Activated gamma-delta T cell treated with anti-CD3 and anti-CD28 coated beads, Interleukin-2, amount 50 U/mL, for 16 hours (primary cell): ENCODE data around the gene OR8A1.

Source experiments
- DNase-seq: peaks from one replicate; pipeline ENCODE4 v3.0.0-alpha.2; 2020; ENCODE audit warnings: low read depth

The OR8A1 gene

GRCh38 chr11:124569697-124570096 lies at the start of gene OR8A1:
Gene OR8A1 (plus strand): TSS chr11:124569997. CDS start chr11:124570120, 123 bp downstream.
- no peak for DNase-seq

DNA sequence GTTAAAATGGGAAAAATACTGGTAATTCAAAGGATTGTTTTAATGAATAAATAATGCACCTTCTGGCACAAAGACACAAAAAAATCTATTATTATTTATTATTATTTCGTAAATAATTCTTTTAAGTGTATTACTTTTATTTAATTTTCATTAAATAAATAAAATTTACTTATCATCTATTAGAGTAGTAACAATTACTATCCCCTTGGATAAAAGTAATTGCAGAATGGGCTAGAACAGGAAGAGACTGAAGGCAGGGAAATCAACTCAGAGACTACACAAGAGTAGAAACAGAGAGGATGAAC lies 49.3 kb upstream of the OR8A1 start:
- DNase-seq: no peak

GRCh38 chr11:124533626-124534025 lies 36.2 kb upstream of the OR8A1 start:
- no peak for DNase-seq

- DNase-seq: no peak
Observed at GRCh38 chr11:124534051-124534450, 35.7 kb upstream of the OR8A1 start.

- no peak for DNase-seq
Observed at GRCh38 chr11:124535552-124536232, 34.1 kb upstream of the OR8A1 start.

DNA sequence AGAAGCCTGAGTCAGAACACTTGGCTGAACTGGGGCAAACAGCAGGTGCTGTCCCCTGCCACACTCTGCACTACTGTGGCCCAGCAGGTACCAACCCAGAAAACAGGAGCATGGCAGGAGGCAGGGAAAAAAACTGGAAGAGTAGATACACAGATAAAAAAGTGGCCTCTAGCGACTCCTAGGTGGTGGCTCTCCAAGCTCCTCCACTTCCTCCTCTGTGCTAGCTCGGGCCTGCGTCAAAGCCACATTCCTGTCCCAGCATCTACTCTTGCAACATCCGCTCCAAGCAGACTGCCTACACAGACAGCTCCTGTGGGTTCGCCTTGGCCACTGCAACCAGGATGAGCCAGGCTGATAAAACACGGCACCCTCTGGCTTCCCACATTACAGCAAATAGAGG lies 33.3 kb upstream of the OR8A1 start:
- no peak for DNase-seq

GRCh38 chr11:124538019-124538418 lies 31.8 kb upstream of the OR8A1 start:
- DNase-seq: no peak

DNA sequence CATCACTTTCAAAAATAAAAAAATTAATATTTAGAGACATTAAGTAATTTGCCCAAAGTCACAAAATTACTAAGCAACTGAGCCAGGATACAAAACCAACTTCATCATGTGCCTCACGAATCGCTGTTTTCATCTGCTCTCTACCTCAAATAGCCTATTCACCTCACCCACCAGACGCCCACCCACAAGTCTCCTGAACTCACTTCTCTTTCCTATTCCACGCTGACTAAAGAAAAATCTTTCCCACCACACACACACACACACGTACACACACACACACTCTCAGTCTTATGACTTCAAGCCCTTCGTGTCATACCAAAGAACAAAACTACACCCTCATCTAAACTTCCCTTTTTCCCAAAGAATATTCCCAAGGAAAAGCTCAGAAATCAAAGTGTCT lies 28.6 kb upstream of the OR8A1 start:
- DNase-seq: no peak

- DNase-seq: no peak
Observed at GRCh38 chr11:124543145-124543544, 26.7 kb upstream of the OR8A1 start.

- DNase-seq: no peak
Observed at GRCh38 chr11:124543554-124543953, 26.2 kb upstream of the OR8A1 start, which contains the start of gene OR8B12. Gene OR8B12 (minus strand): TSS chr11:124543654. CDS start chr11:124543654, 0 bp downstream.

DNA sequence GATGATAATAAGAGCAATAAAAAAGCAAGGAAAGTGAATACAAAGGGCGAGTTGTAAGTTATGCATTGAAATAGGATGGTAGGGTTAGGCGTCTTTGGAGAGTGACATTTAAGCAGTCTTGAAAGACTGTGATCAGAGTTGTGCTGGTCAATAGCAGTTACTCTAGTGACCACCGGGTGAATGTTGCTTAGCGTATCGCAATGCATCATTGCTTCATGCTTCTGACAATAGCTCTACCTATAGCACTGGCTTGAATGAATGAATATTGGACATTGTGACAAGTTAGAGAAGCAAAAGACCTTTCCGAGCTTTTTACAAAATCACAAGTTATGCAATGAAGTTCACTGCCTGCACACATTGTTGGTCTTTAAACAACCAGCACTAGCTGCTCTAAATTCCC lies 18.6 kb upstream of the OR8A1 start:
- no peak for DNase-seq

GRCh38 chr11:124551987-124552386 lies 17.8 kb upstream of the OR8A1 start:
- no peak for DNase-seq

DNA sequence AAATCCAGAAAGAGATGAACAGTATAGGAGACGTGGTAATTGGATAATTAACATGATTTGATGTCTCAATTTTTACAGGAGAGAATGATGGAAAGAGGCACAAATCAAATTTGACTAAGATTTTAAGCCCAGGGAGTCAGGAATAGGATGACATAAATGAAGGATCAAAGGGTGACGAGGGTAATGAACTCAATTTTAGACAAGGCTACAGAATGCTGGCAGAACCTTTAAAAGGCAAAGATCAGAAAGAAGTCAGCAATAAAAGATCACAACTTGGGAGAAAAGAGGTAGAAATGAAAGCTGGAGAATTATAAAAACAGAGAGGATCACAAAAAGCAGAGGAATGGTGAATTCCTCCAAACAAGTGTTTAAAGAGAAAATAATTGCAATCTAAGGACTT lies 13.0 kb upstream of the OR8A1 start:
- DNase-seq: no peak

GRCh38 chr11:124570160-124570559 lies 363 bp downstream of the OR8A1 start:
- no peak for DNase-seq

DNA sequence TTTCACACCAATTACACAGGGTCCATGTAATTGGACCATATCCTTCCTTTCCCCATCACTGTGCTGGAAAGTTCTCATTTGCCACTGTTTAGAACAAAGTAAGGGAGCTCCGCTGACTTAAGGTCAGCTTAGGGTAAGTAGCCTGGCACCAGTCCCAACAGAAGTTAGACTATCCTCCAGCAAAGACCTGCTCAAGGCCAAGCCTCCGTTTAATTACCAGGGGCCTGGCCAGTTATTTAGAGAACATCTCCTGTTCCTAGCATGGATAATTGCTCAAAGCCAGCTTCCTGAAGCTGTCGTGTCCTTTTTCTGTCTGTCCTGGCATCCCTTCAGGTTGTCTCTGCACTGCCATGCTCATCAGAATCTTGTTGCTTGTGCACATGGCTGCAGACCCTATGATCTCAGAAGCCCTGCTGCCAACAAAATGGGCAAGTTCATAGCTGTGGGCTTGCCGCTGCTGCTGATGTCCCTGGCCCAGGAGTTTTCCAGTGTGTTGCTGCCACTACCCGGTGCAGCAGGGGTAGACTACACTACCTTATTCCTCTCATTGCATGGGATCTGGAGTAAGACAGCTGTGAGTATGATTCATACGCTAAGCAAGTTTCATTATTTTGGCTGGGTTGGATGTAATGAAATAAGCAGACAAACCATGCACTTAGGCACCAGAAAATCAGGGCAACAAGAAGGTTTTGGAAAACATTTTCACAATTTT lies 8.1 kb downstream of the OR8A1 start:
- no peak for DNase-seq

DNA sequence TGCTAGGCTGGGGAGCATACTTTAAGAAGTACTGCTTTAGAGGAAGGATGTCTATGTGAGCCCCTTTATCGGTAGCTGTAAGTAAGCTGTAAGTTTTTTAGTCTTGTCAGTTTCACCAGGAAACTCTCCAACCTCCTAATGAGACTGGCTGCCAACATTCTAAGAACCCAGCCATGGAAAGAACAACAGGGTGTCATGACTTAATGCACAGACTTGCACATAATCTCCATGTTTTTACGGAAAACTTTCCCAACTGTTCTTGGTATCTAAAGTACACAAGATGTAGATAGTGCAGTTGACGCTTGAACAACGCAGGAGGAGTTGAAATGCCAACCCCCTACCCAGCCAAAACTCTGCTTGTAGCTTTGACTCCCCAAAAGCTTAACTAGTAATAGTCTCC lies 9.0 kb downstream of the OR8A1 start:
- no peak for DNase-seq

GRCh38 chr11:124581817-124582216 lies 12.0 kb downstream of the OR8A1 start:
- no peak for DNase-seq

DNA sequence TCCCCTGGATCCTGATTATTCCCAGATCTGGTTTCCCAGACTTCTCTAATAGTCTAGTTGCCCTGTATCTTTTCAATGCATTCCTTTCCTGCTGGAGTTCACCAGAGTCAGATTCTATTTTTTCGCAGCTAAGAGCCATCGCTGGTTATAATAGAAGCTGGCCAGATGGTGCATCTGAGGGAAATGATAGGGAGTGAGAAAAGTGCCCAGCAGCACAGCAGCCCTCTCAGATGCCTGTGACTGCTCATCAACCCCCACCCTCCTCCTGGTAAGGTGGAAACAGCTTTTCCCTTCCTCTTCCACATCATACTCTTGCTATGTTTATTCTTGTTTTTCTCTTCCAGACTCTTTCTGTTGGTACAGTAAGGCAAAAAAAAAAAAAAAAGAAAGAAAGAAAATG lies 12.8 kb downstream of the OR8A1 start:
- no peak for DNase-seq

- DNase-seq: no peak
Observed at GRCh38 chr11:124583781-124584180, 14.0 kb downstream of the OR8A1 start.

DNA sequence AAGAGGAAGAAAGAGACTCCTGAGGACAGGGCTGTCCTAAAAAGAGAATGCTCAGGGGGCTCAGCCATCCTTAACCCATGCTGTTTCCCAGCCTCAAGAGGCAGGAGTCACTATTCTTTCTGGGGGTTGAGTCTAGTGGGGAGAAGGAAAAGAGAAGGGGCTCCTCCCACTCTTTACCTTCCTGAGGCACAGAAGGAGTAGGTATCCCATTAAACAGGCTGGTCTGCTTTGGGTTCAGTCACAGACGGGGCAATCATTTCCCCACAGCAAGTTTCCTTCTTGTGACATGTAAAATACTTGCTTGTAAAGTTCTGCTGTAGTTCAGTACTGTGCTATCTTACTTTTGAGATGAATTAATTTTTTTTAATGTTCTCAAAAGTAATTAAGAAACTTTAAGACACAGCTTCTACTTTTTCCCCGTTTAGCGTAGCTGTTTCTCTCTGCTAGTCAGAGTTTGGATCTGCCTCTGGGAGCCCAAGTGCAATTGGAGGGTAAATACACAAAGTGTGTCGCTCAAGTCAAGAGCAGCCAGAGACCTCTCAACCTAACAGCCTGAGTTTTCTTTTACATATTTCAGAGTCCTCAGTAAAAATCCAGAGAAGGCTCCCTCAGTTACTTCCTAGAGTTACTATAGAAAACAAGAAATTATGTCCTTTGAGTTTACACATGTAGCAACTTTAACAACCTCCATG lies 15.0 kb downstream of the OR8A1 start:
- DNase-seq: no peak

DNA sequence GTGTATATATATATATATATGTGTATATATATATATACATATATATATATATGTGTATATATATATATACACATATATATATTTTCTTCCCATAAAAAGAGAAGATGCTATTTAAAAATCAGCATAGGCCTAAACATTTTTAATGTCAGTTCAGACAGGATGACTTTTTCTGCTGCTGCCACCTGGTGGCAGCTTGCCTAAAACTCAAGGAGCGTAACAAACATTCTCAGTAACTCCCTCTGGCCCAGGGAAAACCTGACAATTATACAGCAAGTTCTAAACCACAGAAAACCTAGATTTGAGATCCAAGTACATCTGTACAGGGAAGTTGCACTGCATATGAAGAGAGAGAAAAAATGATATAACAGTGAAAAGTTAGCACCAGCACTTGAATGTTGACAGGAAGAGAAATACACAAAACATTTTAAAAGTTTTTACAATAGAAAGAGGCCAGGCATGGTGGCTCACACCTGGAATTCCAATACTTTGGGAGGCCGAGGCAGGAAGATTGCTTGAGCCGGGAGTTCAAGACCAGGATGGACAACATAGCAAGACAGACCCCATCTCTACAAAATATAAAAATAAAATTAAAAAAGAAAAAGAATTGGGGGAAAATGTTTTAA lies 16.6 kb downstream of the OR8A1 start:
- DNase-seq: peak; percentile 17

DNA sequence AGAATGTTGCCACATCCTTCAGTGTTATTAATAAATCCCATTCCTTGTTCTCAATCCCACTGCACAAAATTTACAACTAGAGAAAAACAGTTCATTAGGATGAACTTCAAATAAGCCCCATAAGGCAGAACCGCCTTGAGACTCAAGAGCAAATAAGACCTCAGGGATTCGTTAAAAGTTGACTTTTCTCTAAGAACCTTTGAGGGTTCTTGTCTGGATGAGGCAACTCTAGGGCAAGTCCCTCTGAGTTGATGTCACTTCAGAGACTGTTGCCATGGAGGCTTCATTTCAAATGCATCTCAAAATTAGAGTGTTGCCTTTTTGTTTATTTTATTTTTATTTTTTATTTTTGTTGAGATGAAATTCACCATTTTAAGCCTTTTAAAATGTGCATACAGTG lies 21.6 kb downstream of the OR8A1 start:
- no peak for DNase-seq

GRCh38 chr11:124592627-124593026 lies 22.8 kb downstream of the OR8A1 start:
- DNase-seq: no peak
